Measurements from ENCODE around the gene FAM210A.
"Not testable (repeated sequence)": the region's sequence is repeated elsewhere in the genome, so short reads cannot be mapped to it uniquely, and the experiment has no call there.

The FAM210A gene

GRCh38 chr18:13726232-13726971 lies at the start of gene FAM210A, which contains the start of gene RNMT:
Gene FAM210A, minus strand, starts transcription at chr18:13726558. Its CDS starts 44,481 bp downstream, at chr18:13682077.
Gene RNMT, plus strand, starts transcription at chr18:13726673. Its CDS starts 4,845 bp downstream, at chr18:13731518.
- DNase-seq: peak; percentile 94
- in situ Hi-C loops (cut with HindIII; ENCODE audit: low pct_ligation_motif_present, low pct_unique_long_range_greater_than_20kb, low sequenced_read_pairs): no loop called here

- in situ Hi-C loops (cut with HindIII; ENCODE audit: low pct_ligation_motif_present, low pct_unique_long_range_greater_than_20kb, low sequenced_read_pairs): no loop called here
- DNase-seq: no peak
Measured at GRCh38 chr18:13775058-13775457, 48.7 kb upstream of the FAM210A start.

GRCh38 chr18:13762690-13763439 lies 36.5 kb upstream of the FAM210A start:
- in situ Hi-C loops (cut with HindIII; ENCODE audit: low pct_ligation_motif_present, low pct_unique_long_range_greater_than_20kb, low sequenced_read_pairs): no loop called here
- no peak for DNase-seq

- in situ Hi-C loops (cut with HindIII; ENCODE audit: low pct_ligation_motif_present, low pct_unique_long_range_greater_than_20kb, low sequenced_read_pairs): no loop called here
- no peak for DNase-seq
Measured at GRCh38 chr18:13760047-13760446, 33.7 kb upstream of the FAM210A start.

GRCh38 chr18:13758622-13759021 lies 32.3 kb upstream of the FAM210A start:
- in situ Hi-C loops (cut with HindIII; ENCODE audit: low pct_ligation_motif_present, low pct_unique_long_range_greater_than_20kb, low sequenced_read_pairs): no loop called here
- no peak for DNase-seq

GRCh38 chr18:13756671-13757070 lies 30.3 kb upstream of the FAM210A start:
- no peak for DNase-seq
- in situ Hi-C loops (cut with HindIII; ENCODE audit: low pct_ligation_motif_present, low pct_unique_long_range_greater_than_20kb, low sequenced_read_pairs): no loop called here

- no peak for DNase-seq
- in situ Hi-C loops (cut with HindIII; ENCODE audit: low pct_ligation_motif_present, low pct_unique_long_range_greater_than_20kb, low sequenced_read_pairs): no loop called here
Measured at GRCh38 chr18:13756261-13756660, 29.9 kb upstream of the FAM210A start.

GRCh38 chr18:13751599-13751998 lies 25.2 kb upstream of the FAM210A start:
- in situ Hi-C loops (cut with HindIII; ENCODE audit: low pct_ligation_motif_present, low pct_unique_long_range_greater_than_20kb, low sequenced_read_pairs): not testable (repeated sequence)

GRCh38 chr18:13746633-13747032 lies 20.3 kb upstream of the FAM210A start:
- in situ Hi-C loops (cut with HindIII; ENCODE audit: low pct_ligation_motif_present, low pct_unique_long_range_greater_than_20kb, low sequenced_read_pairs): no loop called here
- DNase-seq: no peak

More at GRCh38 chr18:13751599-13751998, 25.2 kb upstream of the FAM210A start:
- not testable (repeated sequence) for DNase-seq

GRCh38 chr18:13745696-13746095 lies 19.3 kb upstream of the FAM210A start:
- in situ Hi-C loops (cut with HindIII; ENCODE audit: low pct_ligation_motif_present, low pct_unique_long_range_greater_than_20kb, low sequenced_read_pairs): no loop called here
- no peak for DNase-seq

- no peak for DNase-seq
- in situ Hi-C loops (cut with HindIII; ENCODE audit: low pct_ligation_motif_present, low pct_unique_long_range_greater_than_20kb, low sequenced_read_pairs): no loop called here
Measured at GRCh38 chr18:13735681-13736080, 9.3 kb upstream of the FAM210A start.

- in situ Hi-C loops (cut with HindIII; ENCODE audit: low pct_ligation_motif_present, low pct_unique_long_range_greater_than_20kb, low sequenced_read_pairs): no loop called here
- DNase-seq: no peak
Measured at GRCh38 chr18:13730481-13730880, 4.1 kb upstream of the FAM210A start.

- in situ Hi-C loops (cut with HindIII; ENCODE audit: low pct_ligation_motif_present, low pct_unique_long_range_greater_than_20kb, low sequenced_read_pairs): no loop called here
- DNase-seq: peak; percentile 55
Measured at GRCh38 chr18:13726972-13727331, 594 bp upstream of the FAM210A start.

- in situ Hi-C loops (cut with HindIII; ENCODE audit: low pct_ligation_motif_present, low pct_unique_long_range_greater_than_20kb, low sequenced_read_pairs): no loop called here
- no peak for DNase-seq
Measured at GRCh38 chr18:13725566-13726231, 659 bp downstream of the FAM210A start.

GRCh38 chr18:13720847-13721246 lies 5.5 kb downstream of the FAM210A start:
- no peak for DNase-seq
- in situ Hi-C loops (cut with HindIII; ENCODE audit: low pct_ligation_motif_present, low pct_unique_long_range_greater_than_20kb, low sequenced_read_pairs): no loop called here

GRCh38 chr18:13720123-13720522 lies 6.2 kb downstream of the FAM210A start:
- no peak for DNase-seq
- in situ Hi-C loops (cut with HindIII; ENCODE audit: low pct_ligation_motif_present, low pct_unique_long_range_greater_than_20kb, low sequenced_read_pairs): no loop called here

- DNase-seq: no peak
- in situ Hi-C loops (cut with HindIII; ENCODE audit: low pct_ligation_motif_present, low pct_unique_long_range_greater_than_20kb, low sequenced_read_pairs): no loop called here
Measured at GRCh38 chr18:13716916-13717315, 9.4 kb downstream of the FAM210A start.

GRCh38 chr18:13715330-13715729 lies 11.0 kb downstream of the FAM210A start:
- in situ Hi-C loops (cut with HindIII; ENCODE audit: low pct_ligation_motif_present, low pct_unique_long_range_greater_than_20kb, low sequenced_read_pairs): no loop called here
- DNase-seq: no peak

GRCh38 chr18:13713455-13714055 lies 12.8 kb downstream of the FAM210A start:
- DNase-seq: no peak
- in situ Hi-C loops (cut with HindIII; ENCODE audit: low pct_ligation_motif_present, low pct_unique_long_range_greater_than_20kb, low sequenced_read_pairs): no loop called here

All from ACHN (cell line).